Panc1 (cell line): Measurements from ENCODE around the gene KAT6B.

Source experiments
- CTCF ChIP-seq: fragments of 450-650 bp; IDR thresholded peaks from 2 replicates; pipeline ENCODE4 v1.5.1; 2017; ENCODE audit warnings: mild to moderate bottlenecking
- POLR2AphosphoS5 ChIP-seq: IDR thresholded peaks from 2 replicates; pipeline ENCODE4 v1.6.1; 2012; ENCODE audit warnings: mild to moderate bottlenecking, low read depth, low read length, moderate library complexity
- REST ChIP-seq, 2 experiments: IDR thresholded peaks; 2 replicates each; pipeline ENCODE4 v1.6.1; 2011 to 2012; ENCODE audit warnings: low read depth in 2 of 2, control low read depth in 1 of 2, low read length in 1 of 2, mild to moderate bottlenecking in 1 of 2, moderate library complexity in 1 of 2; ENCODE audit not compliant: insufficient read depth in 1 of 2
- TCF7L2 ChIP-seq: IDR thresholded peaks from 2 replicates; pipeline ENCODE4 v1.6.1; 2011; ENCODE audit warnings: mild to moderate bottlenecking, low read depth, low read length, inconsistent platforms

- TF ChIP-seq CTCF (no peak), TCF7L2 (no peak), POLR2AphosphoS5 (no peak), REST (IDR thresholded peaks at IDR 0.05; ENCODE audit: insufficient read depth in 1 of 2, low read depth in 2 of 2, low read length in 1 of 2) (no peak)
These were observed 231.8 kb downstream of the KAT6B start for GRCh38 chr10:75058161-75058560.
